Right ventricle myocardium inferior (tissue), 1 donor: Measurements from ENCODE around the gene PTPRJ. TPM values are rescaled to one million over a fixed set of nuclear protein-coding genes. Genes with fewer than 3 reads are reported as not detected.

ENCODE experiments used
- ATAC-seq: fragments of 200-7000 bp; cut with Tn5 transposase; one replicate; pipeline ENCODE4 v1.9.1; 2020; ENCODE audit warnings: mild to moderate bottlenecking, moderate library complexity
- DNase-seq: peaks from one replicate; pipeline ENCODE4 v3.0.0; 2021; ENCODE audit errors: missing footprints
- intact Hi-C: fragments of 100-400 bp; cut with DNase I; formaldehyde crosslinking; loops from one replicate; pipeline ENCODE4 v1.11.0; 2022
- total RNA-seq: library from RNA; stranded (reverse); fragmentation: NEBNext Ultra II Directional; extraction: Animal tissue kit (Norgen Biotek cat#: 25700); gene quantifications from one replicate; pipeline ENCODE4 v1.2.1, GENCODE V29; 2021
- donor health status: DM: no; HTN: yes; CAD: no; lungs with severe emphysema.

Gene PTPRJ
- total RNA-seq, 1 donor from 2014 or later = 7.2 TPM

DNA sequence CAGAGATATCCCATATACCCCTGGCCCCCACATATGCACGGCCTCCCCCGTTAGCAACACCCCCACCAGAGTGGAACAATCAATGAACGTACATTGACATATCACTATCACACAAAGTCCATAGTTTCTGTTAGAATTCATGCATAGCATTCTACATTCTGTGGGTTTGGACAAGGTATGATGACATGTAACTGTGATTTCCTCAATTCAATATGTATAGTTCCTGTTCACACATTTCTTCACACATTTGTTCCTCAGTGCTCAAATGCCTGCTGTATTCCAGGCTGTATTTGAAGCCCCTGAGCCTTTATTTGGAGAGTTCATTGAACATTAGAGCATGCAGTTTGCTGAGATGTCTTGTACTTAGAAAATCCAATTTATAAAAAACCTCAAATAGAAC, 69.9 kb downstream of the PTPRJ start:
- intact Hi-C loops = no loop called here
- no peak for ATAC-seq
- DNase-seq = no peak

DNA sequence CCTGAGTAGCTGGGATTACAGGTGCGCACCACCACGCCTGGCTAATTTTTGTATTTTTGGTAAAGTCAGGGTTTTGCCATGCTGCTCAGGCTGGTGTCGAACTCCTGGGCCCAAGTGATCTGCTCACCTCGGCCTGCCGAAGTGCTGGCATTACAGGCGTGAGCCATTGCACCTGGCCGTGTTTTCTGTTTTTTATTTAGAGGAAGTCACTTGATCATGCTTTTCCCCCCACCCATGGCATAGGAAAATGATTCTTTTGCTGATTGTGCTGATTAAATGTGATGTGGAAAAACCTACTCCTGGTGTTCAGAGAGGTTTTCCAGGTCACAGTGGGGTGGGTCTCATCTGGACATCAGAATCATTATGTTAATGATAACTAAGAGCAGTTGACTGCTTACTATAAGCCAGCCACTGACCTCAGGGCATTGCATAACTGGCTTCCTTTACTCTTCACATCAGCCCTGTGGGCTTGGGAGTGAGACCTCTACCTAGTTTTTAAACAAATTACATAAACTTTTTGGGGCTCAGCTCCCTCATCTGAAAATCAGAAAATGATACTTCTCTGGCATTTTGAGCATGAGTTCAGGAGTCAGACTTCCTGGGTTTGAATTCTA, 71.0 kb downstream of the PTPRJ start:
- intact Hi-C loops = no loop called here
- DNase-seq (no peak), ATAC-seq (no peak)

DNA sequence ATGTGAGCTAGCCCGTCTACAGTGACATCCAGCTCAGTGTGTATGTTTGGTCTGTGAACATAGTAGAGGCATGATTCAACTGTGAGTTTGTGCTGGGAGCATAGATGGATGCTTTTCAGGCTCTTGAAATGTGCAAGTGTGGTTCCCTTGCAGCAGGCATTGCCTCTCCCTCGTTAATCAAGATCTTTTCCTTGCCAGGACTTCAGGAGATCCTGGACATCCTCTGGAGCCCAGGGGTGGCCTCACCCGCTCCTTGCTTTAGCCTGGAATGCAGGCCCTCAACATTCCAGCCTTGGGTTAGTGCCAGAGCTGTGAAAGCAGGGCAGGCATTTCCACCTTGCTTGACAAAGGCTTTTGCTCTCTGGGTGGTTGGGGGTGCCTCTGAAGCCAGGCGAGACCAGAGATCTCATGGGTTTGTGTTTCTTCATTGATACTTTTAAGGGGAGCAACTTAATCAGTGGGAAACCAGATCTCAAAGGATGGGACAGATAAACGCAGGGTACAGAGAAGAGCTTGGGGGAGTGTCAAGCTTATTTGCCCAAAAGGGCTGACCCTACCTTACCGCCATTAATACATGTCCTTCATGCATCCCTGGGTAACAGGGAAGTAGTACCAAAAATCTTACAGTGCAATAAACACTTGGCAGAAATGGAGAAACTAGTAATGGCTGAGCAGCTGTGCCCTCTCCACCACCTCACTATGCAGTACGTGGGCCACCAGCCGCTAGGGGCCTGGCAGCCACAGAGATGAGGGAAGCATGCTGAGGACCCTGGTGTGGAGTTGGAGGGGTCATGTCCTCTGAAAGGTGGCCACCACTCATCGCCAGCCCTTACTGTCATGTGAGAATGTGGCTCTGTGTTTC, 72.1 kb downstream of the PTPRJ start:
- ATAC-seq (peak; percentile 51), DNase-seq (no peak)
- intact Hi-C loops = no loop called here

DNA sequence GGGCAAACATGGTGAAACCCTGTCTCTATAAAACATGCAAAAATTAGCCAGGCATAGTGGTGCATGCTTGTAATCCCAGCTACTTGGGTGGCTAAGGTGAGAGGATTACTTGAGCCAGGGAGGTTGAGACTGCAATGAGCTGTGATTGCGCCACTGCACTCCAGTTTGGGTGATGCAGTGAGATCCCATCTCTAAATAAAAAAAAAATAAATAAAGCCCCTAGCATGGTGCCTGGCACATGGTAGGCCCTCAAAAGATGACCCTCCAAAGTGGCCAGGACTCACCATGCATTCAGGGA, 74.6 kb downstream of the PTPRJ start:
- intact Hi-C loops = no loop called here
- DNase-seq = no peak
- ATAC-seq = no peak

DNA sequence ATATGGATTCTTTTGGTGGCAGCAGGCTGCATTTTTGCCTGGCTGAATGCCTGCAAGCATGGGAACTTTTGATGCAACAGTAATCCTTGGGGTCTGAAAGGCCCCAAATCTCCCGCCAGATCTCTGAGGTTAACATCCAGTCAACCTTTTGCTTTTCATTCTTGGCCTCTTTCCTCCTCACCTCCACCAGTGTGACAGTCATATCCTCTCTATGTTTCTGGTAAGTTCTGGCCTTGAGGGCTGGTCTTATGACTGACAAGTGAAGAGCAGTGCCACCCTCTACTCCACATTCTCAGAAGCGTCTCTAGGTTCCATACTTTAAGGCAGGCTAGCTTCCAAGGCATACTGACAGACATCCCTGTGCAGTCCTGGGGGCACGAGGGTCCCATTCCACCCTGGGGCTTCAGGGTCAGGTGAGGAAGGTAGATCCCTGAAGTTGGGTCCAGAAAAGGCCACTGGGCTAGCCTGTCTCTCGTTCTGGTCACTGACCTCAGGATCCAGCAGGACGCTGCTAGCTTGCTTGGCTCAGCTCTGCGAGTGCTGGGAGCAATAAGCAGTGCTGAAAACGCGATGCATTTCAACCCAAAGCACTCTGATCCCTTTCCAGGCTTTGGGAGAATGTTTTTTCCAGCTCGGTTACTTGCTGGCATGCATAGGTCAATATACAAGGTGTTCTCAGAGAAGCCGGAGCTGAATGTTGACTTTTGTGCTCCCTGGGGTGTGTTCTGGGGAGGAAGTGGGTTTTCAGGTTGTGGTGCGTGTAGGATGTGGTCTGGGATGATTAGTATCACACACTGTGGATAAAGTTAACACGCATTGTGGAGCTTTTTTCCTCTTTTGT, 75.2 kb downstream of the PTPRJ start:
- ATAC-seq (no peak), DNase-seq (no peak)
- intact Hi-C loops = no loop called here

DNA sequence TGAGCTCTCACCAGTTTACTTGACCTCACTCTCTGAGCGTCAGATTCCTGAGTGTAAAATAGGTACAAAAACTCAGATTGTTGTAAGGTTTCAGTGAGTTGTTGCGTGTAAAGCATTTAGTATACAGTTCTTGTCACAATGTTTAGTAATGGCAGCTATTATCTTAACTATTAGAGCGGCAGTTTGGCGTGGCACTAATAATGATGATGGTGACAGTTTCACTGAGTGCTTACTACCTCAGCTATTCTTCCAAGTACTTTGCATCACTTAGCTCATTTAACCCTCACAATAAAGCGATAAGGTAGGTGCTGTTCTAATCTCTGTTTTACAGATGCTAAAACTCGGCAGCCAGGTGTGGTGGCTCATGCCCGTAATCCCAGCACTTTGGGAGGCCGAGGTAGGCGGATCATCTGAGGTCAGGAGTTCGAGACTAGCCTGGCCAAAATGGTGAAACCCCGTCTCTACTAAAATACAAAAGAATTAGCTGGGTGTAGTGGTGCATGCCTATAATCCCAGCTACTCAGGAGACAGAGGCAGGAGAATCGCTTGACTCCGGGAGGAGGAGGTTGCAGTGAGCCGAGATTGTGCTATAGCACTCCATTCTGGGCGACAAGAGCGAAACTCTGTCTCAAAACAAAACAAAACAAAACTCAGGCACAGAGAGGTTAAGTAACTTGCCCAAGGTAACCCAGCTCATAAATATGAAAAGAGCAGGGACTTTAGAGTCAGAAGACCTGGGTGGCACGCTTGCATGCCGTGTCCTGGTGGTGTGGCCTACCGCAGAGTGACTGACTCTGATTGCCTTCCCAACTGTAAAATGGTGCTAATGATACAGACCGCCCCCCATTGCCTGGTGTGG, 76.2 kb downstream of the PTPRJ start:
- DNase-seq = no peak
- intact Hi-C loops = no loop called here
- ATAC-seq = no peak

DNA sequence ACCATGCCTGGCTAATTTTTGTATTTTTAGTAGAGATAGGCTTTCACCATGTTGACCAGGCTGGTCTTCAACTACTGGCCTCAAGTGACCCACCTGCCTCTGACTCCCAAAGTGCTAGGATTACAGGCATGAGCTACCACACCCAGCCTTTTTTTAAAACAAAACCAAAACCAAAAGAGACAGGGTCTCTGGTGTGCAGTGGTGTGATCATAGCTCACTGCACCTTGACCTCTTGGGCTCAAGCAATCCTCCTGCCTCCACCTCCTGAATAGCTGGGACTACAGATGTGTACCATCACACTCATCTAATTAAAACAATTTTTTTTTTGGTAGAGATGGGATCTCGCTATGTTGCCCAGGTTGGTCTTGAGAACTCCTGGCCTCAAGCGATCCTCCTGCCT, 77.7 kb downstream of the PTPRJ start:
- no peak for DNase-seq
- intact Hi-C loops = no loop called here
- no peak for ATAC-seq

DNA sequence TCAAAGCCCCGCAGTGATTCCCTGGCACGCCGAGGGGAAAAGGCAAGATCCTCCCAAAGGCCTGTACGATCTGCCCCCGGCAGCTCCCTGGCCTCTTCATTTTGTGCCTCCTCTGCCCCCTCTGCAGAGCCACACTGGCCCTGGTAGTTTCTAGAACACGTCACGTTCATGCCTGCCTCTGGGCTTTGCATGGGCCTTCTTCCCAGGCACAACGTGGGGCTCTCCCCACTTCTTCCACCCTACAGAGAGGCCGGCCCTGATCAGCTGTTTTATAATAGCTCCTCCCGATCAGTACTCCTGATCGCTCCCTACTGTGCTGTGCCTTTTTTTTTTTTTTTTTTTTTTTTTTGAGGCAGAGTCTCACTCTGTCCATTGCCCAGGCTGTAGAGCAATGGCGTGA, 78.4 kb downstream of the PTPRJ start:
- ATAC-seq (no peak), DNase-seq (no peak)
- intact Hi-C loops = no loop called here

DNA sequence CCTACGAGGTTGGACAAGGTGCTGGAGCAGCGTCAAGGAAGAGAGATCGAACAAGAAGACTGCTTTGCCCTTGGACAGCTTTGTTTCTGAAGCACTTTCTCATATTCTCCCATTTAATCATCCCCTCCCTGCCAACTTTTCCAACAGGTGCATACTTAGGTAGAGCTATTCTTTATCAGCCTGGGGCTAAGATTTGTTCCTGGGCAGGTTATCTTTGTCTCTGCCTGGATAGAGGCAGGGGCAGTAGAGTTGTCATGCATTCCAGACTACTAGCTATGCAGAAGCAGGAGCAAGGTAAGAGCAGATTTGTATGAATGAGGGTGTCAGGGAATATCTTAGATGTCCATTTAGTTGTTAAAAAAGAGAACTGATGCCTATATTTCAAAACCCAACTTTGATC, 82.3 kb downstream of the PTPRJ start:
- no peak for DNase-seq
- intact Hi-C loops = no loop called here
- no peak for ATAC-seq

DNA sequence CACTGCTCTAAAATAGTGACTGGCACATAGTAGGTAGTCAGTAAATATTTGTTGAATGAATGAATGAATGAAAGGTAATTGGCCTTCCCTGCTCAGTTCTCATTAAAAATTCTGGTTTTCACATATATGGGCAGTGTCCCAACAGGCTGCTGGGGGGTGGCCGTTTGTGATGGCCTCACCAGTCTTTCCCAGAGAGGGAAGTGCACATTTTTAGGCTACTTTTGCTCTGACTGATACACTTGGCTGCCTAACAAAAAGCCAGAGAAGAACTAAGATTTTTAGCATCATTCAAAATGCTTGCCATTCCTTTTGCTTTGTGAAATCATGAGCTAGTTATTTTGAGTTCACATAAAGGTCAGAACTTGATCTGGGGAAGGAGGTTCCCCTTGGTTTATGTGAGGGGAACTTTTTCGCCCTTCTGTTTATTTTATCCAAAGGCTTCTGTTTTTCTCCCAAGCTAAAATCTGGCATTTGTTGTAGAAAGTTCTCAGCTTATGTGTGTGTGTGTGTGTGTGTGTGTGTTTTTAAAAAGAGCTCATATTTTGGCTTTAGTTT, 83.1 kb downstream of the PTPRJ start:
- ATAC-seq (peak; percentile 74), DNase-seq (no peak)
- intact Hi-C loops = no loop called here

DNA sequence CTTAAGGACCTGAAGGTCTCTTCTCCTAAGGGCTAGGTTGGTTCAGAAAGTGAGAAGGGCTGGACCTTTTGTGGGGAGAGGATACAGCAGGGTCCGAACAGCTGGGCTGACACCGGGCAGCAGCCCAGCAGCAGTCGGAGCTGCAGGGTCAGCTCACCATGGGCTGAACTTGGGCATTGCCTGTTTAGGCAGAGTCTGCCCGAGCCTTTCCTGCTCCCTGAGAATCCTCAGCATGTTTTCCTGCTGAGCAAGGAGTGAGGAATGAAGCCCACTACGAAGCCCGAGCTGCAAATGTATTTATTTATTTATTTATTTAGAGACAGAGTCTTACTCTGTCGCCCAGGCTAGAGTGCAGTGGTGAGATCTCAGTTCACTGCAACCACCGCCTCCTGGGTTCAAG, 83.9 kb downstream of the PTPRJ start:
- DNase-seq (no peak), ATAC-seq (no peak)
- intact Hi-C loops = no loop called here

DNA sequence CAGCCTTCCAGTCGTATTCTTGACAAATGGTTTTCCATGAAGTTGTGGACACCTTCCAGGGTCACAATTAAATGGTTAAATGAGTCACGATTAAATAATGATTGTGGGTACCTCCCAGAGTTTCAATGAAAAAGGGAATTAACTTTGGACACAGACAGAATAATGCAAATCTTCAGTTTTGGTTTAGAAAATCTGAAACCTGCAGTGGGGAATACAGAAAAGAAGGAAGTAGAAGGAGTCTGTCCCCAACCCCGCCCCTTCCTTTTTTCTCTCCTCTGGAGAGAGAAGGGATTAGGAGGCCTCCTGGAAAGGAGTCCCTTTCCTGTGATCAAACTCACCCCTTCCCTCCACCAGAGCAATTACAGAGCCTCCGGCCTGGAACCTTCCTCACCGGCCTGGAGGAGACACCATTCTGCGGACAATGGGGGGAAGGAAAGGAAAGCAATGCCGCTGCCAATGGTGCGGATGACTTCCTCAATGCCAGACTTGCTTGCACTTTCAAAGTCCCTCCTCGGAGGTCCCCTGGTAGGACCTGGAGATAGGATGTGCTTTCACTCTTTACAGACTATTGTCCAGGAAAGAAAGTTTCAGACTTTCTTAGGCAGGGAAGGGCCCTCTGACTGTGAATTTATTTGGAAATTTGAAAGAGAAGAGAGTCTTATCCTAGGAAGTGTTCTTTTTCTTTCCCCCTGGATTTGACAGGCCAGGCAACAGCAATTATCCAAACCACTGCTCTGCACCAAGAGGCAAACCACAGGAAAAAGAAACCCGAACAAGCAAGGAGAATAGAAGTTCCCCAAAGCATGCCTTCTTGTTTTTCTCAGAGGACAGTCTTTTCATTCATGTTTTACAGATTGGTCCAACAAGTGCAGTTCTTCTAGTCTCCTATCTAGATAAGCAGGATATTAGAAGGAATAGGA, 86.8 kb downstream of the PTPRJ start:
- intact Hi-C loops = no loop called here
- no peak for DNase-seq
- peak; percentile 37 for ATAC-seq

DNA sequence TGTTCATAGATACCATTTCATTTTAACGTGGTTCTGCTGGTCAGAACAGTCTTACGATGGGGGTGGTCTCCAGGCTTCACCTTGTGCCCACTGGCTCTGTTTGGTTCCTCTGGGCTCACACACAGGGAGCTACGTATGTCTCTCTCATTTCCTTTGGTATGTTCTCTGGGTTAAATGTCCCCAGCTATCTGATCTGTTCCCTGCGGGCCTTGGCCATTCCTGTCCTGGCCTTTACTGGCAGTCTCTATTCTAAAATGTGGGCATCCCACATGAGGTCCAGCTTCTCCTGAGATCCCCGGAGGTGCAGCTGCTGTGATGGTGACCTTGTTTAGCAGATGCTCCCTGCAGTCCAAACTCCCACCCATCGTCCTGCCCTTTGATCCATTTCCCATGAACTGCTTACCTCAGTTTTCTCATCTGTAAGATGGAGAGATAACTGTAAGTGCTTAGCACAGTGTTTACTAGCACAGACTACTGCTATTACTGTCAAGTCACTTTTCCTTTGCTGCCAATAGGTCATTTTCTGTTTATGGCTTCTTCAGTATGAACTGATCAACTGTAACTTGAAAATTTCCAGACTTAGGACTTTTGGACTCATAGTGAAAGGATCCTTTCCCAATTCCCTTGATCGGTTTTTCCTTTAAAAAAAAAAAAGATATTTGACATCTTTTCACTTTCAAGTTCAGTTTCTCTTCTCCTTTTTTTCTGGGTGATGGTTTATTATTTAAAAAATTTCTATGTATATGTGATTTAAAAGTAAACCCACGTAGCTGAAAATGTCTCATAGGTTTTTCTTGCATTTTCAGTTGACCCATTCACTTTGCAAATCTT, 92.9 kb downstream of the PTPRJ start:
- DNase-seq (no peak), ATAC-seq (no peak)
- intact Hi-C loops = no loop called here

DNA sequence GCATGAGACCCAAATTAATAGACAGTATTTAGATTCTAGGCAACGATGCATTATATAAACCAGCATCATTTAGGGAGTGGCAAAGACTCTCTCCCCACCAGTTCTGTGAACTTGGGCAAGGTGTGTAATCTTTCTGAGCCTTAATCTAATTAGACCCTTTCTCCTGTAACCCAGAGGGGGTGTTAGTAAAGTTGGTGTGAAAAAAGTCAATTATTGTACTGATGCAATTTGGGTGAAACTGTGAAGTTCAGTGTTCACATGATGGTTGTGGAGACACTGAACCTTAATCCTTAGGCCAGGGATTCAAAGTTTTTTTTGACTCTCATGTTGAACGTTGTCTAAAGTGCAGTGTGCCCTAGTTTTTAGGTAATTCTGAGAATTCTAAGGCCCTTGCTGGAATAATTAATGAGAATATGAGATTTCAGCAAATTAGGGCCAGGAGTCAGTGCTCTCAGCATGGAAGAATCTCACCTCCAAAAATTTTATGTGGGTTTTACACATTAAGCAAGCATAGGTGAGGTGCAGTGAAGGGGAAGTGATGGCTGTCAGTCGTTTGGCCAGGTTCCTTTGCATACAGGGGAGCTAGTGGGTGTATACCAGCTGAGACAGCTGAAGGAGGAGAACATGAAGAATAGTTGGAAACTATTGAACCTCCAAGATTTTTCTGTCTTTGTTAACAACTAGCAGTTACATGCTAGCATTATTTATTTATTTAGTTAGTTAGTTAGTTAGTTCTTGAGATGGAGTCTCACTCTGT, 94.2 kb downstream of the PTPRJ start:
- ATAC-seq (no peak), DNase-seq (no peak)
- intact Hi-C loops = no loop called here

DNA sequence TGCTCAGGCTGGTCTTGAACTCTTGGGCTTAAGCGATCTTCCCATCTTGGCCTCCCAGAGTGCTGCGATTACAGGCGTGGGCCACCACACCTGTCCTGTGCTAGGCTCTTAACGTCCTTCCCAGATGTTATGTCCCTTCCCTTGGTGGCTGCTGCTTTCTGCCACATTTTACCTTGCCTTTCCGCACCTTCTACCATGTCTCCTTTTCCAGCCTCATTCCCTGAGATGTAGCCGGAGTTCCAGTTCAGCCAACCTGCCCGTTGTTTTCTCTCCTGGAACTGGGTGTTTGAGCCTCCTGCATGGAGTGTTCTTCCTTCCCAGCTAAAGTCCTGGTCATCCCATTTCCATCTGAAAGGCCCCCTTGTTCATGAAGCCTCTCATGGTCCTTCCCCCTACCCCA, 95.3 kb downstream of the PTPRJ start:
- intact Hi-C loops = no loop called here

DNA sequence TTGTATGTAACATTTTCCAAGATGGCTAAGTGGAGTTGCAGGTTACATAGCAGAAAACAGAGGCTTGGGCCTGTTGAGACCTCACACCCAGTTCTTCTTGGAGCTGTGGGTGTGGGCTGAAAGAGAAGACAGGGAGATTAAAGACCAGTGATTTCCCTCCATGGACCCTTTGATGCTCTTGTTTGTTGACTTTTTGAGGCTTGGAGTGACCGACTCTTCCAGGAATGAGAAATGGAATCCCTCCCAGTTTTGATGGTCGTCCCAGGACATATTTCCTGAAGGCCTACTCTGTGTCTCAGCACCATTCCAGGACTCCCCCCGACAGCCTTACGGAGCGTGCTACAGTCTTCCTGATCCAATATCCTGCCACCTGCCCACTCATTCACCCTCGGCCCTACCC, 96.9 kb downstream of the PTPRJ start:
- intact Hi-C loops = no loop called here
- ATAC-seq (no peak), DNase-seq (no peak)

More for the DNA sequence above, 95.3 kb downstream of the PTPRJ start:
- ATAC-seq (no peak), DNase-seq (no peak)
